GM19043 (cell line): ENCODE measurements around the gene ARL8B.
"Not testable (repeated sequence)": the region's sequence is repeated elsewhere in the genome, so short reads cannot be mapped to it uniquely, and the experiment has no call there.

Experiments used
- ATAC-seq: cut with Tn5 transposase; IDR thresholded peaks from one replicate; pipeline ENCODE4 v1.9.1; 2021; ENCODE audit warnings: low read depth; ENCODE audit not compliant: unreplicated experiment

ARL8B gene

GRCh38 chr3:5122030-5122740 lies at the start of gene ARL8B:
Gene ARL8B (plus strand): TSS chr3:5122292. CDS start chr3:5122466, 174 bp downstream.
- ATAC-seq = peak; percentile 95

- no peak for ATAC-seq
Measured at GRCh38 chr3:5073374-5074085, 48.6 kb upstream of the ARL8B start.

- ATAC-seq = no peak
Measured at GRCh38 chr3:5078151-5078550, 43.9 kb upstream of the ARL8B start.

- no peak for ATAC-seq
Measured at GRCh38 chr3:5079761-5080160, 42.3 kb upstream of the ARL8B start.

GRCh38 chr3:5080779-5081550 lies 41.1 kb upstream of the ARL8B start:
- ATAC-seq = no peak

GRCh38 chr3:5081973-5082788 lies 39.9 kb upstream of the ARL8B start:
- not testable (repeated sequence) for ATAC-seq

GRCh38 chr3:5082789-5083115 lies 39.3 kb upstream of the ARL8B start:
- no peak for ATAC-seq

- ATAC-seq = no peak
Measured at GRCh38 chr3:5084224-5084623, 37.9 kb upstream of the ARL8B start.

GRCh38 chr3:5086708-5087107 lies 35.4 kb upstream of the ARL8B start:
- no peak for ATAC-seq

GRCh38 chr3:5087209-5087608 lies 34.9 kb upstream of the ARL8B start:
- ATAC-seq = no peak

- ATAC-seq = no peak
Measured at GRCh38 chr3:5090197-5090596, 31.9 kb upstream of the ARL8B start.

GRCh38 chr3:5092018-5092417 lies 30.1 kb upstream of the ARL8B start:
- ATAC-seq = no peak

GRCh38 chr3:5093731-5094130 lies 28.4 kb upstream of the ARL8B start:
- no peak for ATAC-seq

GRCh38 chr3:5095886-5096285 lies 26.2 kb upstream of the ARL8B start:
- ATAC-seq = no peak

GRCh38 chr3:5096336-5097008 lies 25.6 kb upstream of the ARL8B start:
- no peak for ATAC-seq

- no peak for ATAC-seq
Measured at GRCh38 chr3:5098346-5098745, 23.7 kb upstream of the ARL8B start.

GRCh38 chr3:5102532-5102931 lies 19.6 kb upstream of the ARL8B start:
- ATAC-seq = no peak

- ATAC-seq = no peak
Measured at GRCh38 chr3:5103743-5104142, 18.3 kb upstream of the ARL8B start.

- ATAC-seq = no peak
Measured at GRCh38 chr3:5105050-5105449, 17.0 kb upstream of the ARL8B start.

- not testable (repeated sequence) for ATAC-seq
Measured at GRCh38 chr3:5106371-5106770, 15.7 kb upstream of the ARL8B start.
